ENCODE data around the gene IL22RA2.

The IL22RA2 gene

DNA sequence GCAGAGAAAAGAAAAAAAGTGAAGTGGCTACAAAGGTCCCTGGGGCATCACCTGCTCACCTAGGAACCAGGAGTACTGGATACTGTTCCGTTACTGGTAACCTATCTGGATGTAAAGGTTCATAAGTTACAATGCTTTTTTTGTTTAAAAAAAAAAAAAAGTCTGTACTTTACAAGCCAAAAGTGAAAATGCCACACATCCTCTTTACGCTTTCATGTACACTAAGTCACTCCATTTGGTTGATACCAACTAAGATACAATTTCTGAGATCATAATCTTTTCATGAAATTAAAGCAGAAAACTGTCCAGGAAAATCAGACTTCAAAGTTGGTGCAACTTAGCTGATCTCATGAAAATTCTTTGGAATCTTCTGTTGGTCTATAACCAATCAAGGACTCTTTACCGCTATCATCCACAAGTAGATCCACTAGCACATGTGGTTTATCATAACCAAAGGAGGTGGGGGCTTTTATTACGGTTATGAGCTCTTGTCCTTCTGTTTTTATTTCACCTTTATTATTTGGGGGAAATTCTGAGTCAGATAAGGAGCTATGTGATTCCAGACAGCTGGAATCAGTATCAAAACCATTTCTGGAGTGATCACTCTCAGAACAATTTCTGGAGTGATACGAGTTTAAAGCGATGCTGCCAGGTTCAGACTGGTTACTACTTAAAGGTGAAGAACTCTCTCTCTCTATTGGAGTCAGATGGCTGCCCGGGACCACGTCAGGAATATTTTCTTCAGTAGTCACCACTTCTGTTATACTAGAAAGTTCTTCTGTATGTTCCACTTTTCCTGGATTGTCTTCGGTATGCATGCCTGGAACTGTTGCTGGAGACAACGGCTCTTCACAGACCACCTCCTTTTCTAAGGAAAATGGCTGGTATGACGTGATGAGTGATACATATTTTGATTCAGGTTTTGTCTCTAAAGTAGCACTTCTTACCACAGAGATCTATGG lies 24.5 kb upstream of the IL22RA2 start:
- DNase-seq: no peak

DNA sequence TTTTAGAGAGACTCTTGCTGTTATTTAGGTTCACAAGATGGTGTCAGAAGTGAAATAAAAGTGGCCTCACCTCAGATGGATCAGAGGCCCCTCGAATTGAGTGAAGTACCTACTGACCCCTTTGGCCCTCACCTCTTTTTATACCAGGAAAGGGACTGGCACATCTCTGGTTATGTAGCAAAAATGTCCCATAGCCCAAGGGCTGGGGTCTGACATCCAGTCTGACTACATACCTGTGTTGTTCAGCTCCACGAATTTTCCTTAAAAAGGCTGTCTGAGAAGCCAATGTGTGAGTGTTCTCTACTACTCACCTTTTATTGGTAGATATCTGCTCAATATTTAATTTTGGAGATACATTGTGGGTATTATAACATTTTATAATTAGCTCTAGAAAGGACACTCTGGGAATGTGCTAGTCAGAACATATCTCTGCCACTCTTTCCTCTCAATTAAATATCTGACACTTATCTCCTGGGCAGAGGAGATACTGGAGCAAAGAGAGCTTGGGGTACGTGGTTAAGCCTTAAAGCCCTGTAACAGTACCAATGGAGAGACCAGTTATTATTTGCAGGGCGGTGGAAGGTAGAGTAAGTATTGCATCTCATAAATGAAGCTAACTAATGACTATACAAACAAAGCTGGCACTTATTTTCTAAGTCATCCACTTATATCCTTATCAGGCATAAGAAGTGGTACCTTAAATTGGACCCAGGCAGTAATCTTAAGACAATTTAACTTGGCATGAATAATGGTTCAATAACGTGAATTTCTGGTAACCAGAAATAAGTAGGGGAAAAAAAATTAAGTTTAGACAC lies 20.0 kb upstream of the IL22RA2 start:
- DNase-seq: no peak

DNA sequence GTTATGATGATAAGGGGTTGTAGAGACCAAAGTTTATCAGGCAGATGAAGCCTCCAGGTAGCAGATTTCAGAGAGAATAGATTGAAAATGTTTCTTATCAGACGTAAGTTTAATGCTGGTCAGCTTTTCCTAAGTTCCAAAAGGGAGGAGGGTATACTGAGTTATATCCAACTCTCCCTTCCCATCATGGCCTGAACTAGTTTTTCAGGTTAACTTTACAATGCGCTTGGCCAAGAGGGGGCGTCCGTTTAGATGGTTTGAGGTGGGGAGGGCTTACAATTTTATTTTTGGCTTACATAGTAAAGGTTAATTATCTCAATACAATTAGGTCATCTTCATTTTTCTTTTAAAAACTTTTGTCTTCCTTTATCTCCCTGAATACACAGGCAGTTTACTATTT lies 19.4 kb upstream of the IL22RA2 start:
- DNase-seq: no peak

DNA sequence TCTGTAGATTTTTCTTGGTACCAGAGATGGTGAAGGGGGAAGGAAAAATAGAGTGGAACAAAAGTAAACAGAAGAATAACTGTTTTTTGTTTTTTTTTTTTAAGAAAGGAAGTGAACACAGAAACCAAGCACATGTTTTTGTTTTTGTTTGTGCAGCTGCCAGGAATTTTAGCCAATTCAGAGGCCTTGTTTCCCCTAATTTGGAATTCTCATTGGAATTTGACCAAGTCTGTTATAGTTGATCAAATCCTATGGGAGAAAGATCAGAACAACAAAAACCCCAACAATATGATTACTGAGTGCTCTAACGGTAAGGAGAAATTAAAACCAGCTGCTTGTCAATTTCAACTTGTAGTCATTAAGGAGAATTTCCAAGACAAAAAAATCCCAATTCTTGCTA lies 18.2 kb upstream of the IL22RA2 start:
- DNase-seq: no peak

DNA sequence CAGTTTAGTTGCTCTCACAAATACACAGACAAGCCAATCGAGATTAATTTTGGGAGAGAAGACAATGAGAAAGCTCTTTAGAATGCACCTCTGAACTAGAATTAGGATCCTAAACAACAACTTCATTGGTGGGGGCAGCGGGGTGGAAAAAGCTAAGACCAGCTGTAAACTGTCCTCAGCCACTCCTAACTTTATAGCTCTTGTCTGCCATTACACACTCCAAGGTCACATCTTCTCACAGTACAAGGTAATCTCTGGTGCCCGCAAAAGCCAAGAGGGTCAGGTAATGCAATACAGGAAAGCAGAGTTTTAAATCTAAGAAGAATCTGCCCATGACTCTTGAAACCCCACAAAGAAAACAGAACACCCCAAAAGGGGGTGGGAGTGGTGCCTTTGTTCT lies 17.8 kb upstream of the IL22RA2 start:
- no peak for DNase-seq

DNA sequence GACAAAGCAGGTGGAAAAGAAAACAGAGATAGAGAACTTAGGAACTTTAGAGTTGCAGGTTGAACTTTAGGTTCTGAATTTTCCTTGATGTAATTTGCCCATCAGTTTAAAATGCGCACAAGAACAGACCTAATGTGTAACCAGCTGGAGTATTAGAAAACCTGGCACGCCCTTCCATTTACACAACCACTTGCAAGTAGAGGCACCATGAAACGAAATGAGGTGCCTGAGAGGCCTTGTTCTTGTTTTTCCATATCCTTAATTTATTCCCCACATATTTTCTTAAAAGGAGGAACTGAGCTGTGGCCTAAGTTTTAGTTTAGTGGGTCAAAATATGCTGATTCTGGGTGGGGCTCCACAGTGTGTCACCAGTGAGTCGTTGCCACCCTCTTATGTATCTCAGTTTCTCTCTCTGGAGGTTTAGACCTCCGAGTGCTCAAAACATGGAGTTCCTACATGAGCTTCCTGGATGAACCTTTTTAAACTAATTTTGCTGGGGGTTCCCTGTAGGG lies 17.2 kb upstream of the IL22RA2 start:
- DNase-seq: no peak

DNA sequence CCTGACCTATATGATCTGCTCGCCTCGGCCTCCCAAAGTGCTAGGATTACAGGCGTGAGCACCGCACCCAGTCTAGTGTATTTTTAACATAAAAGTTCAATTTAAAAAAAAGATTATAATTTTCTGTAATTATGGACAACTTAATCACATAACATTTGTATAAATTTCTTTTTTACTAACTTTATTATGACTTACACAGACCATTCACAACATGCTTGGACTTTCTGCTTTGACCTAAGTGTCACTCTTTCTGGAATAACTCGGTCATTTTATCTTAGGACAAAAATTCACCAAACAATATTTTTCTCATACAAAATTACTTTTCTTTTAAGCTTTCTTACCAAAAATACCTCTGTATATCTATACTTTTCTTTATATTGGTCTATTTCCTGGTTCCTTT lies 15.4 kb upstream of the IL22RA2 start:
- DNase-seq: no peak

DNA sequence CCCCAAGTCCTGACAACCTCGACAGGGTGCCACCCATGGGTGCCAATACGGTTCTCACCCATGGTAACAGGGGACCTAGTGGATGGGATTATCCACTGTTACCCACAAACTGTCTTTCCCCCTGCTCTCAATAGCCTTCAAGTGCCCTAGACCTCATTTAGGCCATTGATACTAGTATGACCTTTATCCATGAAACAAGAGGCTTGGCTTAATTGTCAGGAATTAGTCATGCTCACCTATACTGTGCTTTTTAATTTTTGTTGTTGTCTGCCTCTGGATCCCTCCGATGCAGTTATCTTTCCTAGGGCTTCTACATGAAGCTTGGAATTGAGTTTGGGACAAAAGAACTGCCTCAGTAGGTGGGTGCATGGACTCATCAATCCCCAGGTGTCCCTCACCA lies 11.8 kb upstream of the IL22RA2 start:
- DNase-seq: no peak

DNA sequence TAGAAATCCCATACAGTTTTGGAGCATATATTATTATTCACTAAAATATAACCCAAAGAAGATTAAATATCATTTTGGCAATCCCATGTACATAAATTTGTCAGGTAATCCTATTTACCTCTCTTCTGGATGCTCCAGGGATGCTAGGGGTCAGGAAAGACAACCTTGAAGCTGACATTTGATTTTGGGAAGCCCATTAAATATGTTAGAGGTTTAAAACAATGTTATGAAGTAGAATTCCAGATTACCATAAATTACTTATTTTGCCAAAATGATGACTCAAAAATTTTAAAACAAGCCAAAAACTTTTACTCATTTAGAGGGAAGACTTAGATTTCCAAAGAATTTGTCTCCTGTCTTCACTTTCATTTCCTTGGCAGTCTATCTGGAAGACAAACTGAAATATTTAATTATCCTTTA lies 9.2 kb upstream of the IL22RA2 start:
- DNase-seq: no peak

DNA sequence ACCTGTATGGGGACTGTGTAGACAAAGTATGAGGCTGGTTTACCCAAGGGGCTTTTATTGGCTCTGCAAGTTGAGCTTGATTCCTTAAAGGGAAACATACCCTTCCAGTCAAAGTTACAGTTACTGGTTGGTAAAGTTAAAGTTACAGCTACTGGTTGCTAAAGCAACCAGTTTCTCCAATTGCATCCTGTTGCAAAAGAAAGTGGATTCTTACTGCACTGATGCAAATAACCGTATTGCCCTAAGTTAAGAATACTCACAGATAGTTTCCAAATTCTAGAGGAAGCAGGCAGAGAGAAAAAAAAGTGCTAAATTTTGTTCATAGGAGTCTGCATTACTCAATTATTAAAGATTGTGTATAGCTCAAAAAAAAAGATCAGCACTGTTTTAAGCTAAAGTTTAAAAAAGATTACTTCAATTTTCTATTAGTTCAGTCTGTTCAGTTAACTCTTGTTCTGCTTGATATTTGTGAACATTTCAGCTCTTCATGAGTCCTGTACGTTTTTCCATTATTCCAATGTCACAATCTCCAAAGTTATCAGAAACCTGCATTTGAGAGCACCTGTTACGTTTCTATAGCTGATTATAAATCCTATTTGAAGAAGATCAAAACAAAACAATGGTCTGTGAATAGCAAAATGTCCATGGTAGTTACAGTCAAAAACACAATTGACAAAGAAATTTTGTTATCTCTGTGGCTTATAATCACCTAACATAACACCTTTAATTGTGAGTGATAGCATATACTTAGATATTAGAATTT lies 8.6 kb upstream of the IL22RA2 start:
- no peak for DNase-seq

DNA sequence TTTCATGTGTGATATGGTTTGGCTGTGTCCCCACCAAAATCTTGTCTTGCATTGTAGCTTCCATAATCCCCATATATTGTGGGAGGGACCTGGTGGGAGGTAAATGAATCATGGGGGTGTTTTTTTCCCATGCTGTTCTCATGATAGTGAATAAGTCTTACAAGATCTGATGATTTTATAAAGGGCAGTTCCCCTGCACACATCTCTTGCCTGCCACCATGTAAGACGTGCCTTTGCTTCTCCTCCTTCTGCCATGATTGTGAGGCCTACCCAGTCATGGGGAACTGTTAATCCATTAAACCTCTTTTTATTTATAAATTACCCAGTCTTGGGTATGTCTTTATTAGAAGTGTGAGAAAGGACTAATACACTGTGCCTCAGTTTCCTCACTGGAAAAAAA lies 4.2 kb upstream of the IL22RA2 start:
- DNase-seq: no peak

DNA sequence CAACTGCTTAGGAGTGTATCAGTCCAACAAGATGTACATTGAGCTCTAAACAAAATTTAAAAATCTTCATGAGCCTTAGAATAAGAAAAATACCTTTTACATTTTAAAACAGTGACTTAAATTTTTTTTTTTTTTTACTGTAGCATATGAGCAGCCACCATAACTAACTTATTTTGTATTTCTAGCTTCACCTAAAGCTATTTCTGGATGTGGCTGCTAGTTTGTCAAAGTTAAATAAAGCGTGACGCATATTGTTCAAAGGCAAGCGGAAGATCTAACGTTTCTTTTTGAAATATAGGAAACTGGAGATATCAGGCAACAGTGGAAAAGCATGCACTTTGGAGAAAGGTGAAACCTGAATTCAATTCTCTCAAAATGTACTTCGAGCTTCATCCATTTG lies 3.3 kb upstream of the IL22RA2 start:
- no peak for DNase-seq

DNA sequence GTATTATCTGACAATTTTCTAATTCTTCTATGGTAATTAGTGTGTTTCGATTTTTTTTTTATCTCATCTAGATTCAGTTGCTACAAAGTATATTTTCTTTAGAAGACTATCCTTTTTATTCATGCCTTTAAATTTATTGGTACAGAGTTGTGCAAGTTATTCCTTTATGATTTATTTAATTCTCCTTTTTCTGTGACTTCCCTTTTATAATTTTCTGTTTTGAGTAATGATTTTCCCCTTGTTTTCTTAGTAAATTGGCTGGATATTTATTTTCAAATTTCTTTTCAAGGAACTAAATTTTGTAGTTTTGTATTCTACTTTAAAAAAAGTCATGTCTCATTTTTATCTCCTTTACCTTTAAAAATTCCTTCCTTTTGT lies 2.4 kb upstream of the IL22RA2 start:
- DNase-seq: no peak

DNA sequence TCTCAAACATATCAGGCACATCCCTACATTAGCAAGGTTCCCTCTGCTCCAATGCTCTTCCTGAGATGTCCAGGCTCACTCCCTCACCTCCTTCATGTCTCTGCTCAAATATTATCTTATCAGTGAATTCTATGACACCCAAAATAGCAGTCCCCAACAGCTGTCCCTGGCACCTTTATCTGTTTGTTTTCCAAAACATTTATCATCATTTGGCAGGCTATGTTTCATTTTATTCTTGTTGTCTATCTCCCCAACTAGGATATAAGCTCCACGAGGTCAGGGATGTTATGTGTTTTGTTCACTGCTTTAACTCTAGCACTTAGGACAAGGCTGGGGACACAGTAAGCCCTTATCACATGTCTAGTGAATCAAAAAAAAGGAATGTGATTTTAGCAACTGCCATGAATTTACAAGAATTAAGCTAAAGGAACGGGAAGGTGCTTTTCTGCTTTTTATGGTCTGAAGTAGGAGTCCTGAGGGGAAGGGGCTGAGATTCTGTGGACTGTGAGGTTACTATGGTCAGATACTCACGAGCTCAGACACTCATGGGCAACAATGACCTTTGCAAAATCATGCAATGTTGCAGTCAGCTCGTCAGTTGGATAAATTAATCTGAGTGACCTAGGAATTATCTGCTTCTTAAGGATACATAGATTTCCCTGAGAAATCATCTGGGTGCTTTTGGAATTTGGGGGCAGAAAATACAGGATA lies 1.9 kb upstream of the IL22RA2 start:
- DNase-seq: no peak

DNA sequence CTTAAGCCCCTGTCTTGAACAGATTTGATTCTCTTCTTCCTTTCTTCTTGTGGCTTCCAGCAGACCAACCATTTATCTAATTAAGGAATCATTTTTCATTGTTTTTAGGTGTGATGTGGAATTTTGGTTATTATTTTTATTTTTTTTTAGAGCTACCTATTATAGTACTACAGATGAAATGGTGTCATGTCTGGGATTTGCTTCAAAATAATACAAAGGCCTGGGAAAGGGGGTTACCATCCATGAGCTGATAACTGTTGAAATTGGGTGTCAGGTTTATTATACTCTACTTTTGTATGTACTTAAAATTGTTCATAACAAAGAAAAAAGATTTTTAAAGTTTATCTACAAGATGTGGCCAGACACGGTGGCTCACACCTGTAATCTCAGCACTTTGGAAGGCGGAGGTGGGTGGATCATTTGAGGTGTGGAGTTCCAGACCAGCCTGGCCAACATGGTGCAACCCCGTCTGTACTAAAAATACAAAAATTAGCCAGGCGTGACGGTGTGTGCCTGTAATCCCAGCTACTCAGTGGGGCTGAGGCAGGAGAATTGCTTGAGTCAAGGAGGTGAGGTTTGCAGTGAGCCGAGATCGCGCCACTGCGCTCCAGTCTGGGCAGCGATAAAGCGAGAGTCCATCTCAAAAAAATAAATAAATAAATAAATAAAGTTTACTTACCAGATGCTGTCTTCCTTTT lies 561 bp downstream of the IL22RA2 start:
- no peak for DNase-seq

DNA sequence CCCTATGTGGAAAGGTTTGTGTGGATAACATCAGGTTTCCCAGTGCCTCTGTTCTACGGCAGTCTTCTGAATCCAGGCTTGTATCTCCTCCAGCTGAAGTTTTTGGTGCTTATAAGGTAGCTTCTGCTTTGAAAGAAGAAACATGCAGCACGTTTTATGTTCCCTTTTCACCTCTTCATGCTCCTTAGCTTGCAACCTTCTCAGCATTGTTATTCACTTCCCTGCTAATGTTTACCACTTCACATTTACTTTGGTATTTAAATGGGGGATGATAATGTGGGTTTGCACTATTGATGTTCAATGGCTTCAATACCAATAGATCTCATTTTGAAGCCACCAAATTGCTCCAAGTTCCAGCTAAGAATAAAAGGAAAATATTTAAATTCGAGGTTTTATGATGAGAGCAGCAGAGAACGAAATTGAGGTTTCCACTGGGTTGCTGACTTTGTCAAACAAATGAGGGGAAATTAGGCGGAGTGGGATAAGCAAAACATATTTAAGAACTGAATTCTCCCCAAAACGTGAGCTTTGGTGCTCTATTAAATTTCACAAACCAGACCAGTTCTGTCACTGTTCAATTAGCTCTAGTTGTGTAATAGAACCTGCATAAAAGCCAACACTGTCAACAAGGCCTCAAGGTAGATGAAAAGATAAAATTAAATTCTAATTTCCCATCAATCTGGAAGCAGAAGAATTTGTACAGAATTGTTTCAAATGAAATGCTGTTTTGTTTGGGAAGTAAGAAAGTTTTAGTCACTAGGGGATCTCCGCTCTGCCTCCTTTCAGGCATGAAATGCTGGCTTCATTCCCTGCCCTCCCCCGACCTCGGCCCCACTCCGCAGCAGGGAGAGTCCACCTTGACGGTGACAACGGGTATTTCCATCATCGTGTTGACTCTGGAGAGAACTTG lies 1.4 kb downstream of the IL22RA2 start:
- no peak for DNase-seq

DNA sequence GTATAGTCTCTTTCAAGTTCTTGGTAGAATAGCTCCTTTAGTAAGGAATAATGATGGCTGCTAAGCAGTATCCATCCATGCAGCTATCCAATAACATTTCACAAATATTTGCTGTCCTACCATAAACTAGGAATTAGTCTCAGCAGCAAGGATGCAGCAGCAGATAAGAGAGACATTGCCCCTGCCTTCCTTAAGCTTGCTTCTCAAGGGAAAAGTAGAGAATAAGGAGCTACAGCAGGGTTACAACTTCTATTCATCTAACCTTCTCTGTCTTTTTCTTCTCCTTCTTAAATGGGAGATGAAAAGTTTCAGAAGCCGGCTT lies 2.4 kb downstream of the IL22RA2 start:
- no peak for DNase-seq

DNA sequence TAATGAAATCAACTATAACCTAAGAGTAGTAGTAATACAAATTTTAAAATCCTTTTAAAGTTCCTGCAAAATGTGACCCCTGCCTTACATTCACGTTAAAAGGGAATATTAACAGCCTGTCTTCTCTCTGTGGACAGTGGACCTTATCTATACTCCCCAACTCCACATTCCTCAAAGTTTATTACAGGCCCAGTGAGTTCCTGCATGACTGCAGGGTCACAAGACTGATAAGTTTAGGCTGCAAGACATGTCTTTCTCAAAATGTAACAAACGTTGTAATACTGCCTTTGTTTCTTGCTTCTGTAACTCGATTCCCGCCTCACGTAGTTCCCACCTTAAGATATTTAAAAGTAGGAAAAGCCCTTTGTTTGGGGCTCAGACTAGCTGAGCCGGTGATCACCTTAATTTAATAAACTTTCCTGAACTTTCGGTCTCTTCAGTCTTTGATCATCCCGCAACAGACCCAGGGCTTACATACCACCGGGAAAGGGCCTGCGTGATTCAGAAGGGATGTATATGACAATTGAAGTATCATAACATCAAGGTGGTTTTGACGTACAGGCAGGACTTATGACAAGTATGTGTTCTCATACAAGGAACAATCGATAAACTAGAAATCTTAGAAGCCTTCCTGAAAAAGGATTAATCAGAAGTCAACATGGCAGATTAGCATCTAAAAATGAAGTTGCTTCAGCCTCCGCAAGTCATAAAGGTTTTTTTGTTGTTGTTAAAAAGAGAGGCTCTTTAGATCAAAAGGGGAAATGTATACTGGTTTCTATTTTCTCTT lies 3.0 kb downstream of the IL22RA2 start:
- no peak for DNase-seq

DNA sequence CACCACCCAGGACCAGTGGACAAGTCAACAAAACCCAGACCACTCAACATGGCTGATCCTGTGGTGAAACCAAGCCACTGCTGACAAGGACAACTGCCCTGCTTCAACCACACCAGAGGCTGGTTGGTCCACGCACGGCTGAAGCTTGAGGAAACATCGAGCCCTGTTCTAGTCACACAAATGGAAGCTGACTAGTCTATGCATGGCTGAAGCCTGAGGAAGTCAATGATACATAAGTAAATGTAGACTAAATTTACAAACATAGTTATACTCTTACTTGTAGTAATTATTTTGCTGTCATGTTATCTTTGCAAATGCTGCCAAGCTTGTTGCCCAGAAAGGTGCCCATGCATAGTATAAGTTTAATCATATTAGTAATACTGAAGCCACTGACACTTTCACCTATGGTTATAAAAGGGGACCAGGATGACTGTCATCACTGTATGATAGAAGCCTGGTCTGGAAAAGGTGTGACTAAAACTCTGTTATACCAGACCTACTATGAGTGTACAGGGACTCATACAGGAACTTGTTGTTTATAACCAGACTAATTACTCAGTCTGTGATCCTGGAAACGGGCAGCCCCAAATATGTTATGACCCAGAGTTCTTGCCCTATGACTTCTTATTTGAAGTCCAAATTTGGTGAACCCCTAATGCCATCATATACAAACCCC lies 5.6 kb downstream of the IL22RA2 start:
- no peak for DNase-seq

Measured in NCI-H526 treated with DMSO at 0.1 percent for 48 hours (cell line).